ENCODE data around the gene TRIM27.
"Not testable (repeated sequence)": the region's sequence is repeated elsewhere in the genome, so short reads cannot be mapped to it uniquely, and the experiment has no call there.

The TRIM27 gene

GRCh38 chr6:28896505-28897368, 27.0 kb downstream of the TRIM27 start:
- peak; percentile 11 for DNase-seq (ENCODE audit: low read depth)

- peak; percentile 90 for DNase-seq (ENCODE audit: low read depth)
Observed at GRCh38 chr6:28895131-28895812, 28.5 kb downstream of the TRIM27 start.

GRCh38 chr6:28893172-28893799, 30.5 kb downstream of the TRIM27 start:
- no peak for DNase-seq (ENCODE audit: low read depth)

- DNase-seq (ENCODE audit: low read depth), result no peak
Observed at GRCh38 chr6:28892525-28892924, 31.3 kb downstream of the TRIM27 start.

GRCh38 chr6:28887796-28888496, 35.8 kb downstream of the TRIM27 start:
- no peak for DNase-seq (ENCODE audit: low read depth)

- DNase-seq (ENCODE audit: low read depth), result no peak
Observed at GRCh38 chr6:28886079-28886439, 37.7 kb downstream of the TRIM27 start.

GRCh38 chr6:28884423-28885131, 39.2 kb downstream of the TRIM27 start:
- DNase-seq (ENCODE audit: low read depth), result peak; percentile 65

GRCh38 chr6:28880894-28881780, 42.6 kb downstream of the TRIM27 start:
- DNase-seq (ENCODE audit: low read depth), result peak; percentile 68

GRCh38 chr6:28880519-28880893, 43.3 kb downstream of the TRIM27 start:
- DNase-seq (ENCODE audit: low read depth), result no peak

GRCh38 chr6:28876710-28877109, 47.1 kb downstream of the TRIM27 start:
- DNase-seq (ENCODE audit: low read depth), result no peak

- no peak for DNase-seq (ENCODE audit: low read depth)
Observed at GRCh38 chr6:28875191-28875747, 48.5 kb downstream of the TRIM27 start.

GRCh38 chr6:28872157-28872817, 51.5 kb downstream of the TRIM27 start:
- not testable (repeated sequence) for DNase-seq (ENCODE audit: low read depth)

GRCh38 chr6:28871335-28872156, 52.2 kb downstream of the TRIM27 start:
- DNase-seq (ENCODE audit: low read depth), result no peak

- DNase-seq (ENCODE audit: low read depth), result no peak
Observed at GRCh38 chr6:28868873-28869272, 54.9 kb downstream of the TRIM27 start.

GRCh38 chr6:28867086-28867409, 56.7 kb downstream of the TRIM27 start:
- no peak for DNase-seq (ENCODE audit: low read depth)

GRCh38 chr6:28866205-28867085, 57.3 kb downstream of the TRIM27 start:
- peak; percentile 72 for DNase-seq (ENCODE audit: low read depth)

- peak; percentile 55 for DNase-seq (ENCODE audit: low read depth)
Observed at GRCh38 chr6:28865401-28866204, 58.2 kb downstream of the TRIM27 start.

Measured in activated T-cell treated with anti-CD3 and anti-CD28 coated beads for 24 hours (primary cell).